HG03196 (cell line): ENCODE data around the gene SH3BP5.
"Not testable (repeated sequence)": the region's sequence is repeated elsewhere in the genome, so short reads cannot be mapped to it uniquely, and the experiment has no call there.

Experiments
- ATAC-seq: cut with Tn5 transposase; IDR thresholded peaks from one replicate; pipeline ENCODE4 v1.9.1; 2021; ENCODE audit not compliant: unreplicated experiment

SH3BP5 gene, protein sequence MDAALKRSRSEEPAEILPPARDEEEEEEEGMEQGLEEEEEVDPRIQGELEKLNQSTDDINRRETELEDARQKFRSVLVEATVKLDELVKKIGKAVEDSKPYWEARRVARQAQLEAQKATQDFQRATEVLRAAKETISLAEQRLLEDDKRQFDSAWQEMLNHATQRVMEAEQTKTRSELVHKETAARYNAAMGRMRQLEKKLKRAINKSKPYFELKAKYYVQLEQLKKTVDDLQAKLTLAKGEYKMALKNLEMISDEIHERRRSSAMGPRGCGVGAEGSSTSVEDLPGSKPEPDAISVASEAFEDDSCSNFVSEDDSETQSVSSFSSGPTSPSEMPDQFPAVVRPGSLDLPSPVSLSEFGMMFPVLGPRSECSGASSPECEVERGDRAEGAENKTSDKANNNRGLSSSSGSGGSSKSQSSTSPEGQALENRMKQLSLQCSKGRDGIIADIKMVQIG

DNA sequence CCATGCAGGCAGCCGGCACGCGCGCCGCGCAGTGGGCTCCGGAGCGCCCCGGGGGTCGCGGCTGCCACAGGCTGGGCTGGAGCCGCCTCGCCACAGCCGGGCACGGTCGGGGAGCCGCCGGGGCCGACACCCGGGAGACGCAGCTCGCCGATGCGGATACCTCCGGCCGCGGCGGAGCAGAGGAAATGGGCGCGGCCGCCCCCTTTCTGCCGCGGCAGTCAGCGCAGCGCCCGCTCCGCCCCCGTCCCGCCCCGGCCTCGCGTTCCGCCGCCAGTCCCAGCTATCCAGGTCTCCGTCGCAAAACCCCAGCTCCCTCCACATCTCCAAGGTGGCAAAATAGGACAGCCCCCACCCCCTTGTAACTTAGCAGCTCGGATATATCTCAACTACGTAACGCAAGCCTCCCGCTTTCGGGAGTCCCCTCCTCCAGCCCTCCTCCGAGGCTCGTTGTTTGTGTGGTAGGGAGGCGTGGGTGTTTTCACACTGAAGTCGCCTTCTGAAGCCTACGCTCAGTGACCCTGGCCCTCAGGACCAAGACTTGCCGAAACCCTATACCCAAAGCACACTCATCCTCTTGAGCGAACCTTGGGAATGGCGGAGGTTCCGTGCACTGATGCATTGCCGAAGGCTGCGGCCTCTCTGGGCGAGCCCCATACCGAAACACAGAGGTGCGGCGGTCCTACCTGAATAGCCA lies at the start of gene SH3BP5:
Gene SH3BP5, minus strand, starts transcription at position 182 of the 694 bp plus-strand sequence. Its CDS starts 178 bp downstream, at position 4.
- ATAC-seq: peak; percentile 83

DNA sequence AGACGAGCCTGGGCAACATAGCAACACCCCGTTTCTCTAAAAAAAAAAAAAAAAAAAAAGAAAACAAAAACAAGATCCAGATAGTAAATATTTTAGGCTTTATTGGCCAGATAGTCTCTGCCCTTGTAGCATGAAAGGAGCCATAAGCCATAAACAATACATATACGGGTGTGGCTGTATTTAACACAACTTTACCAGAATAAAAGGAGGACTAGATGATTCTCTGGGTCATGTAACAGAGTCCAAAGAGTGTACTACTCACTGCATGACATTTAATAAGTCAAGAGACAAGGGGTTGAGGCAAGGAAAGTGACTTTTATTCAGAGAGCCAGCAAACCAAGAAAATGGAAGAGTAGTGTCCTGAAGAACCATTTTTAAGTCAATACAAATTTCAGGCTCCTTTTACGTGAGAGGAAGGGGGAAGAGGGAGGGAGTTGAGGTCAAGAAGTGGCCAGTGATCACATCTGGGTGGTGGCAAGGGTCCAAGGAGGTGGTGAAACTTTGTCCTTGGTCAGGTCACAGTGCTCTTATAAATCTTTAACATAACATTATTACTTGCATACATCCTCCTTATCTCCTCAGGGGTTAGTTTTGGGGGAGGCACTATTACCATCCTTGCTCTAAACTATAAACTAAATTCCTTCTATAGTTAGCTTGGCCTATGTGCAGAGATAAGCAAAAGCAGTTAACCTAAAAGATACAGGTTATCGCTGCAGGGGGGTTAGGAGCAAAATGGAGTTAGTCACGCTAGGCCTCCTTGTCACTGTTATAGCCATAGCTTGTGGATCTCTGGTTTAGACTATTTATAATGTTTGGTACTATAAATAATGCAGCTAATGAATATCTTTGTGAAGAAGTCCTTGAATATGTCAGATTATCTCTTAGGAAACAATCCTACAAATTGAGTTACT lies 48.8 kb upstream of the SH3BP5 start:
- ATAC-seq: no peak

DNA sequence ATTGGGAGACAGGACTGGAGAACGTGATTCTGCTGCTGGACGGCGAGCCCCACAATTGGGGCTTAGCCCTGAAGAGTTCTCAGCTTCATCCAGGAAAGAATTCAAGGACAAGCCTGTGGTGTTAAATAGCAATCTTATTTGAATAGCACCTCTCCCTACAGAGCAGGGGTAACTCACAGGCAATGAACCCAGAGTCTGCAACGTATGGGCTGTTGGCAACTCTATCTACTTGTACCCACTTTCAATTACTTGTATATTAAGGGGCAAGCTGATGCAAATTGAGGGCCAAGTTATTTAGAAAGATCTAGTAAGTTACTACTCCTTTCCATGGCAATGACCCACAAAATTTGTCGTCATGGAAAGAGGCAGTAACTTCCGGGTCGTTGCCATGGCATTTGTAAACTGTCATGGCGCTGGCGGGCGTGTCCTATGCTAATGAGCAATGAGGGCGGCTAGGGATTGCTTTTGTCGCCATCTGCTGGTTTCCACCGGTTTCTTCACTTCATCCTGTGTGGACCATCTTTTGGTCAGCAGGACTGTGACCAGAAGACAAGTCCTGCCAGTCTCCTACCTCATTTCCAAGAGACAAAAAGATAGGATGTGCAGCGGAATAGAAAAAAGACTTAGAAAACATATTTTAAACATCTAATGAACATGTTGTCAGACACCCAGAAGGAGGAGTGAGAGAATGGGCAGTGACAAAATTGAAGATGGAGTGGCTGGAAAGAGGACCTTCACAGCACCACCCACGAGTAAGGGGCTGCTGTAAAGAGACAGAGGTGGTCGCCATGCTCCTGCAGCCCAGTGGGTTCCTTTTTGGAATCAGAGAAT lies 45.8 kb upstream of the SH3BP5 start:
- peak; percentile 94 for ATAC-seq

DNA sequence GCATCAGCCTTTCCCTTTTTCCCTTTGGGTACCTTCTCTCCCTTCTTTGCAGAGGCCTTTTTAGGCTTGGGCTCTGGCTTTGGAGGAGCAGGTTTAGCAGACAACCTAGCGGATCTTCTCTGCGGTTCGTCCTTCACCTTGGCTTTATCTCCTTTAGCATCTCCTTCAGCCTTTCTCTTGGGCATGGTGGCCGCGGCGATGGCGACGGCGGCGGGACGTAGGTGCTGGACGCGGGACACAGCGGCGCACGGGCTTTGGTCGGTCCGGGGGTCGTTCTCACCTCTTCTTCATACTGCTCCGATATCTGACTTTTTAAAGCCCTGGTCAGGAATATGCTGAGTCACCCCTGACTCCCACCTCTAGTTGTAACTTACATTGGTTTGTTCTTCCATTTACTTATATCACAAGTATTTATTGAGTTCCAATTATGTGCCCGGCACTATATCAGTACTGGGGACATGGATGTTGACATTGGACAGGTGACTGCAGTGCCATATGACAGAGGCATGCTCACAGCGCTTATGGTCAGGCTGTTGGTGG lies 43.1 kb upstream of the SH3BP5 start:
- no peak for ATAC-seq

DNA sequence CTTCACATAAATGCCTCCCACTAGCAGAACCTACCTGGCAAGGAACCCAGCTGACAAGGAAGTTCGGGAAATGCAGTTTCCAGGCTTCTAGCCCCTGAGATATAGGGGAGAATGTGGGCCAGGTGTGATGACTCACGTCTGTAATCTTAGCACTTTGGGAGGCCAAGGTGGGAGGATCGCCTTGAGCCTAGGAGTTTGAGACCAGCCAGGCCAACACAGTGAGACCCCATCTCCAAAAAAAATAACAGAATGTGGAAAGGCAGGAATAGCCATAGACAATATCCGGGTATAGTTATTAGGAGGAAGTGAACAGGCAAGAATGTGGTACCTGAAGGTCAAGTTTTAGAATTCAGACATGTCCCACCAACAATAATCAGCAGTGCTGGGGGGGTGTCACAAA lies 40.5 kb upstream of the SH3BP5 start:
- ATAC-seq: no peak

DNA sequence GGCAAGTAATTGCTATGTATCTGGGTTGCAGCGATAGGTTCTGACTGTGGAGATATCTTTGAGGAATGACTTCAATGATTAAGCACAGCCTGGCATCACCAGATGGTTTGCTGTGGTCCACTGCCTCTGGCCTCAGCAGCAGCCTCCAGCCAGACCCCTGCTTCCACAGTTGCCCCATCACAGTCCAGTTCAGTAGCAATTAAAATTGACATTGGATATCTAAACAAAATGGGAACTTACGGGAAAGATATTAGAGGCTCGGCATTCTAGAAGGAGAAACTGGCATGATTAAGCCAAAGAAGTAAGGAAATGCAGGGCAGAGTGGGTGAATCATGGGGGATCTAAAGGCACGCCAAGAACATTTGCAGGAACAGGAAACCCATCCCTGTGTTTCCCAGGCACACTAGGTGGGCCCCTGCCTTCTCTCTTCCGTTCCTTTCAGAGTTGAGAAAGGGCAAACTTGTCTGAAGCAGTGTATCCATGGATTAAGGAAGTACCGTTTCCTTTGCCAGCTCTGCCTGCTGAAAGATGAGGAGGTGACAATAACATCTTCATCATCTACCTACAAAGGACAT lies 36.3 kb upstream of the SH3BP5 start:
- no peak for ATAC-seq

DNA sequence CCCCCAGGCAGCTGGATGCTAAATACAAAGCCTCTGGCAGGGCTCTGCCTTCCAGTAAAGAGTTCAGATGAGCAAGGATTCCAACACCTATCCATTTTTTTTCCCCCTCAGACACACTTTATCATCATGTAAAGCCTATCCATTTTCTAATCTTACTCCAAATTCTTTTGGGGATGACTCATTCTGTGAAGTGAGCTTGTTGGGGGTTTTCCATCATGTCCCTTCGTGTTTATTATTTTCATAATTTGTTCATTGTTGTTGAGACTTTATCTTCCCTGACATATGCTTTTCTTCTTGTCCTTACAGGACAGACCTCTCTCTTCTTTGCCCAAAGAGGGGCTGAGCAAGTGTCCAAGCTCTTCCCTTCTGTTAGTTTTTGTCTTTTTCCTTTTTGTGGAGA lies 34.7 kb upstream of the SH3BP5 start:
- ATAC-seq: no peak

DNA sequence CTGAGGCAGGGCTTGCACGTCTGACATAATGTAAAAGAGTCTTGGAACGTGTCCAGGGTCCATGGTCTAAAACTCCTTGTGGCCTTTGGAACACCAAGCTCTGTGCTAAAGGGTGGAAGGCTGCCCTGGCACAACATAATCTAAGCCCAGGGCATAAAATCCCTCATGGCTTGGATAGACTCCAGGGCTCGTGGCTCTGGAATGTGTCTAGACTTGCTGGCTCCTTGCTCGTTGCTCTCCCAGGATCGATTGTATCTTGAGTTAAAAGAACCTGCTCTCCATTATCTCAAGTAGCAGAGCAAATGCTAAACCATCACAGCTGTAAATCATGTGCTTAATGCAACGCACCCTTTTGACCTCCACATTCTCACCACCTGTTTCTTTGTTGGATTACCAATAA lies 31.7 kb upstream of the SH3BP5 start:
- ATAC-seq: not testable (repeated sequence)

DNA sequence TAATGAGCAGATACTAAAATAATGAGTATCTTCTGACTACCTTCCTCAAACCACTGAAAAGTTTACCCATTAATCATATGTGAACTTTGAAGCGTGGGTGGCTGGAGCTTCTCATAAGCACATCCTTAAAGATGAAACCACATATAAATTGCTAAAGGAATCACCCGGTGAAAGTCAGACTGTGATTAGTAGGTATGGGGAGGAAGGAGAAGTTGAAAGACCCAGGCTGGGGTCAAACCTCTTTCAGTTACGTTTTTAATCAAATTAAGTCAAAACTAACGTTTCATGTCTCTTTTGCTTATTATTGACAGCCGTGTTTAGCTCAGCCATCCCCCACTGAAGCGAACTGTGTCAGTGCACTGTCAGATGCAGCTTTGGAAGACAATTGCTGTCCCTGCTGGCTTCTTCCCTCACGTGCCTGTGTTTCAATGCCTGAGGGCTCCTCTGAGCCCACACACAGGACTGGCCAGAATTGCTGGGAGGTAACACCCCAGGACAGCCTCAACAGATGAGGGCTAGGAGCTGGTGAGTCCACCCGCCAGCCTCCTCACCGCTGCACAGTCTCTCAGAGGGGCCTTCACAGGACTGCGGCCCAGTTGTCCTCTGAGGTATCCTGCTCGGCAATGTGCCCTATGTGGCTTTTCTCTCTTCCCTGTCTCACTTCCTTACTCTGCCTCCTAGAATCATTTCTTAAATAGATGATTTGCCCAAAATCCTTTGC lies 29.3 kb upstream of the SH3BP5 start:
- peak; percentile 86 for ATAC-seq

DNA sequence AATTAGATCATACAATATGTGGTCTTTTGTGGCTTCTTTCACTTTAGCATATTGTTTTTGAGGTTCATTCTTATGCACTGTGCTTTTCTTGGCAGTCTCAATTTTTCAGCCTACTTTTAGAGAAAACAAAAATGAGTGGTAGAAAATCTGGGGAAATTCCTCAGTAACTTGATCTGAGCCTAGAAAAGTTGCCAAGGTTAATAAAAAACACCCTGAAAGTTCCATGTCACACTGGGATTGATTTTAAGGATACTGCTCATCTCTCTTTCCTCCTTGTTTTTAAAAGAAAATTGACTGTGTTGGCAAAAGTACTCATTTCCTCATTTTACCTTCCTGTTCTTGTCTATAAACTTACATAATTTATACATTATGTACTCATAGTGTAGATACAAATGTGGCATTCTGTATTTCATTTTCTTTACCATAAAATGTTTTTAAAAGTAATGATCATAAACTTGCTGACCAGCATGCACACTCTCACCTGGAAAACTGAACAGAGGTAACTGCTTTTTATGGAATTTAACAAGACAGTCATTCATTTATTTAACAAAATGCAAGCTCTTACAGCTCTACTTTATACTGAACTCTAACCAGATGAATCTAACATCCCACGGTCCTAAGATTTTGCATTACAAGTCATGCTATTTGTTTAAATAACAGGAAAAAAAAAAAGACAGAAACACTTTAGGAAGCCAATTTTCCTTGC lies 28.6 kb upstream of the SH3BP5 start:
- ATAC-seq: no peak

DNA sequence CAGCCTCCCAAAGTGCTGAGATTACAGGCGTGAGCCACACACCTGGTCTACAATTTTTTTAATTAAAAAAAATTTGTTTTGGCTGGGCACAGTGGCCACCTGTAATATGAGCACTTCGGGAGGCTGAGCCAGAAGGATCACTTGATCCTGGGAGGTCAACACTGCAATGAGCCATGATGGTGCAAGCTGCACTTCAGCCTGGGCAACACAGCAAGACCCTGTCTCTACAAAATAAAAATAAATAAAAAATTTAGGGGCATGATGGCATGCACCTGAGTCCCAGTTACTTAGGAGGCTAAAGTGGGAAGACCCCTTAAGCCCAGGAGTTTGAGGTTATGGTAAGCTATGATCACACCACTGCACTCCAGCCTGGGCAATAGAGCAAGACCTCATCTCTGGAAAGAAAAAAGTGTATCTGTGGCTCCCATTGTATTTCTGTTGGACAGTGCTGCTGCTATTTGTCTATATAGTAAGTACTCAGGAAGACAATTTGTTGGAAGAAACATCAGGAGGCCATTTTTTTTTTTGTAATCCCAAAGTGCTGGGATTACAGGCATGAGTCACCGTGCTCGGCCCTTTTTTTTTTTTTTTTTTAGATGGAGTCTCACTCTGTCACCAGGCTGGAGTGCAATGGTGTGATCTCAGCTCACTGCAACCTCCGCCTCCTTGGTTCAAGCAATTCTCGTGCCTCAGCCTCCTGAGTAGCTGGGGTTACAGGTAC lies 27.5 kb upstream of the SH3BP5 start:
- no peak for ATAC-seq

DNA sequence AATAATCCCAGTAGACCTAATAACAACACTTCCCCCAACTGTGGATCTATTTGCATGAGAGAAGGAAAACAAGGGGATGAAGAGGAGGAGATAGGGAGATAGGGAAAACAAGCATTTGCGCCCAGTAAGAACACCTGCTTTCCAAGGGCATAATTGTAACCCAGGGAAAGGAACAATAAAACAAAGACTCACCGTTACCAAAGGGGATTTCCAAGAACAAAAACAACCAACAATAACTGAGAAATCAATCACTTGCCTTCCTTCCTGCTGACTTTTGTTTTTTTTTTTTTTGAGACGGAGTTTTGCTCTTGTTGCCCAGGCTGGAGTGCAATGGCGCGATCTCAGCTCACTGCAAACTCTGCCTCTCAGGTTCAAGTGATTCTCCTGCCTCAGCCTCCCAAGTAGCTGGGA lies 24.3 kb upstream of the SH3BP5 start:
- ATAC-seq: not testable (repeated sequence)

DNA sequence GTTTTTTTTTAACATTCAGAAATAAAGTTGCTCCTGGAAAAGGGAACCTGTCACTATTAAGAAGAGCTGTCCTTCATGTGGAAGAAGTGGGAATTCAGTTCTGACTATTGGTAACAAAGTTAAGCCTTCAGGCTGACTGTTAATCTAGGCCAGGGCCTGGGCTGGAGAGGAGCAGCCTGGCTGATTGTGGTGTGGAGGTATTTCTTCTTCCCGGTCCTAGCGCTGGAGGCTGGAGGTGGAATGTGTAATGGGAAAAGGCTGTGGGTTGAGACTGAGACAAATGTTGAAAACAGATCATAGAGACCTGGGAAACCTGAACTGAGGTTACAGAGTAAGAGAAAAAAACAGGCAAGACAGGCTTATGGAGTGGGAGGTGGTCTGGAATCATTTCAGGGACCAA lies 23.8 kb upstream of the SH3BP5 start:
- ATAC-seq: no peak

DNA sequence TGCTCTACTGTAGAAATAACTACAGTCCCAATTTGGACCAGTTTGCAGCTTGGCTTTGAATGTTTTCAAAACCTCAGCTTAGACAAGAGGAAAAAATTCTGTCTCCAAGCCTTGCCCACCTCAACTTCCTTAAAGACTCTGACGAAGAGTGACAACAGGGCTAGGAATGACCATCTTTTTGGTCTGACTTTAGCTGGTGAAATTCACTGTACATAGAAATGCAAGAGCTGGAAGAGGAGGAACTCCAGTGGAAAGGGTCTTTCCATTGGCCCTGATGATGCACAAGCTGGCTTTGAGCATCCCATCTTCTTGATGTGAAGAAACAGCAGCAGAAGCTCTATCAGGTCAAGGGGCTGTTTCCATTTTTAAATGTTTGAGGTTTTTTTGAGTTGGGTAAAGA lies 22.7 kb upstream of the SH3BP5 start:
- no peak for ATAC-seq

DNA sequence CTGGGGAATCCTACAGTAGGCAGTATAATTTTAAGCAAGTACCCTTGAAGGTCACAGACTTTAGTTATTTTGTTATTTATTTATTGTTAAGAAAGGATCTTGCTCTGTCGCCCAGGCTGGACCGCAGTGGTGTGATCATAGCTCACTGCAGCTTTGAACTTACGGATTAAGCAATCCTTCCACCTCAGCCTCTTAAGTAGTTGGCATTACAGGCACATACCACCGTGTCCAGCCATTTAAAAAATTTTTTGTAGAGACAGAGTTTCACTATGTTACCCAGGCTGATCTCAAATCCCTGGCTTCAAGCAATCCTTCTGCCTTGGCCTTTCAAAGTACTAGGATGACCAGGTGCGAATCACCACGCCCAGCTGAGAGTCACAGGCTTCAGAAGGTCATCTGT lies 22.1 kb upstream of the SH3BP5 start:
- no peak for ATAC-seq

DNA sequence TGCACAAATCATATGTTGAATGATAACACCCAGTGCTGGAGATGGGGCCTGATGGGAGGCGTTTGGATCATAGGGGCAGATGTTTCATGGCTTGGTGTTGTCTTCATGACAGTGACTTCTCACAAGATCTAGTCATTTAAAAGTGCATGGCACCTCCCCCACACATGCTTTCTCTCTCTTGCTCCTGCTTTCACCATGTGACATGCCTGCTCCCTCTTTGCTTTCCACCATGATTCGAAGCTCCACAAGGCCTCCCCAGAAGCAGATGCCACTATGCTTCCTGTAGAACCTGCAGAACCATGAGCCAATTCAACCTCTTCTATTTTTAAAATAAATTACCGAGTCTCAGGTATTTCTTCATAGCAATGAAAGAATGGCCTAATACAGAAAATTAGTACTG lies 17.8 kb upstream of the SH3BP5 start:
- no peak for ATAC-seq

DNA sequence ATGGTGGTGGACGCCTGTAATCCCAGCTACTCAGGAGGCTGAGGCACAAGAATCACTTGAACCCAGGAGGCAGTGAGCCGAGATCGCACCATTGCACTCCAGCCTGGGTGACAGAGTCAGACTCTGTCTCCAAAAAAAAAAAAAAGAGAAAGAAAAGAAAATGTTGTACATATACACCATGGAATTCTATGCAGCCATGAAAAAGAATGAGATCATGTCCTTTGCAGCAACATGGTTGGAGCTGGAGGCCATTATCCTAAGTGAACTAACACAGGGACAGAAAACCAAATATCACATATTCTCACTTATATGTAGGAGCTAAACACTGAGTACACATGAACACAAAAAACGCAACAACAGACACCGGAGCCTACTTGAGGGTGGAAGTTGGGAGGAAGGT lies 17.1 kb upstream of the SH3BP5 start:
- ATAC-seq: not testable (repeated sequence)

DNA sequence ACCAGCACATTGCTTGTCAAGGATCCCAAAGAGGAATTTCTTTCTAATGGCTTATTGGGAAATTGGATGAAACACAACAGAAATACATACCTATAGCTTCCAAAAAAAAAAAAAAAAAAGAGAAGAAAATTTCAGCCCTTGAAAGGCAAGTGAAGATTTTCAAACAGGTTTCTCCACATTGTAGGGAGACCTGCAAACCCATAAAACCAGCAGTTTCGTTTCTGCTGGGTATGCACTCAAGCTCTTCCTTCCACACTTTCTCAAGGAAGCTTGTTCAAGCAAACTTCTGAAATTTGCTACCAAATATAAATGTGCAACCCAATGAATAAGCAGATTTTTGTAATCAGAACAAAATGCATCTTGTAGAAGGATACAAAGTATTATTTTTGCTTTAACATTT lies 15.9 kb upstream of the SH3BP5 start:
- no peak for ATAC-seq
